Ovary (tissue), 3 donors: ENCODE measurements around the gene CGB5.

Source experiments
- CTCF ChIP-seq, 3 donors: fragments of 450-650 bp in 2 of 3; fragments of 200-600 bp in 1 of 3; IDR thresholded peaks; one replicate each; pipeline versions ENCODE4 v1.5.1 to v1.8.0; 2016 to 2022; ENCODE audit warnings: antibody characterized with exemption in 3 of 3, mild to moderate bottlenecking in 1 of 3
- POLR2A ChIP-seq: fragments of 450-650 bp; IDR thresholded peaks from one replicate; pipeline ENCODE4 v1.6.1; 2017; ENCODE audit warnings: antibody characterized with exemption, mild to moderate bottlenecking, moderate library complexity
- donor health status: DM: no; HTN: no; CAD: no.

- TF ChIP-seq CTCF (IDR thresholded peaks at IDR 0.05) = no peak
- no peak for TF ChIP-seq POLR2A
Observed at GRCh38 chr19:49006905-49007304, 36.7 kb upstream of the CGB5 start.
